Loucy (cell line): ENCODE data around the gene NRXN3.
A peak's percentile ranks its signal among the peaks of the same experiment; 100 is the strongest.

ENCODE experiments used
- H2AFZ ChIP-seq: fragments of 200-600 bp; sonication (generic); 2 replicates; pipeline ENCODE4 v1.6.0; 2016; ENCODE audit warnings: antibody characterized with exemption, mild to moderate bottlenecking, low read length, moderate library complexity
- H3F3A ChIP-seq: fragments of 200-600 bp; 2 replicates; pipeline ENCODE4 v1.6.0; 2016; ENCODE audit warnings: antibody characterized with exemption, low read depth, mild to moderate bottlenecking
- H3K27me3 ChIP-seq: fragments of 200-600 bp; sonication (generic); 2 replicates; pipeline ENCODE4 v1.6.1; 2014; ENCODE audit warnings: low read length, mild to moderate bottlenecking; ENCODE audit not compliant: insufficient read depth, poor library complexity, severe bottlenecking
- H3K36me3 ChIP-seq: fragments of 200-600 bp; sonication (generic); 2 replicates; pipeline ENCODE4 v1.6.1; 2016; ENCODE audit warnings: low read length; ENCODE audit not compliant: insufficient read depth
- H3K4me1 ChIP-seq: fragments of 200-600 bp; sonication (generic); 2 replicates; pipeline ENCODE4 v1.5.1; 2014; ENCODE audit warnings: low read length, mild to moderate bottlenecking; ENCODE audit not compliant: insufficient read depth, poor library complexity, severe bottlenecking
- H3K4me2 ChIP-seq: fragments of 200-600 bp; sonication (generic); 2 replicates; pipeline ENCODE4 v1.6.0; 2014; ENCODE audit warnings: antibody characterized with exemption, low read length, low read depth, mild to moderate bottlenecking; ENCODE audit not compliant: poor library complexity, severe bottlenecking
- H3K4me3 ChIP-seq: fragments of 200-600 bp; sonication (generic); 2 replicates; pipeline ENCODE4 v1.5.1; 2014; ENCODE audit warnings: low read length, mild to moderate bottlenecking, mixed read lengths; ENCODE audit not compliant: poor library complexity, severe bottlenecking
- H3K79me2 ChIP-seq: fragments of 200-600 bp; sonication (generic); 2 replicates; pipeline ENCODE4 v1.6.1; 2014; ENCODE audit warnings: low read length; ENCODE audit not compliant: insufficient read depth
- H3K9ac ChIP-seq: fragments of 200-600 bp; sonication (generic); 2 replicates; pipeline ENCODE4 v1.6.0; 2014; ENCODE audit warnings: mild to moderate bottlenecking, low read depth, low read length, moderate library complexity; ENCODE audit not compliant: poor library complexity, severe bottlenecking
- H3K9me2 ChIP-seq: fragments of 200-600 bp; sonication (generic); replicated peaks from 2 replicates; pipeline ENCODE4 v1.6.1; 2016; ENCODE audit warnings: low read depth, low read length, mixed read lengths
- H3K9me3 ChIP-seq: fragments of 200-600 bp; sonication (generic); 2 replicates; pipeline ENCODE4 v1.6.1; 2014; ENCODE audit warnings: mild to moderate bottlenecking, antibody characterized with exemption, low read length, low read depth; ENCODE audit not compliant: insufficient read depth
- H4K20me1 ChIP-seq: fragments of 200-600 bp; sonication (generic); 2 replicates; pipeline ENCODE4 v1.6.0; 2014; ENCODE audit warnings: antibody characterized with exemption, low read length, mild to moderate bottlenecking; ENCODE audit not compliant: insufficient read depth, poor library complexity, severe bottlenecking
- CTCF ChIP-seq: fragments of 200-600 bp; sonication (generic); conservative IDR thresholded peaks from 2 replicates; pipeline ENCODE4 v1.5.1; 2014; ENCODE audit warnings: mild to moderate bottlenecking, antibody characterized with exemption, low read length
- EZH2phosphoT487 ChIP-seq: fragments of 200-600 bp; IDR thresholded peaks from 2 replicates; pipeline ENCODE4 v1.6.1; 2018; ENCODE audit warnings: antibody characterized with exemption, mild to moderate bottlenecking, moderate library complexity, borderline replicate concordance

NRXN3 gene

GRCh38 chr14:79836577-79836976 lies 1666.4 kb downstream of the NRXN3 start:
- H3K36me3 ChIP-seq: no peaks in the 10 kb centered on the region
- H2AFZ ChIP-seq: no peak overlapping the region
- no peak overlapping the region for H3K4me2 ChIP-seq
- no peak overlapping the region for H3K9ac ChIP-seq
- H3K4me3 ChIP-seq: no peak overlapping the region
- H3F3A ChIP-seq: no peaks in the 10 kb centered on the region
- H3K4me1 ChIP-seq: peaks cover 20% of the 10 kb centered on the region
- no peaks in the 10 kb centered on the region for H3K9me3 ChIP-seq
- no peaks in the 10 kb centered on the region for H4K20me1 ChIP-seq
- TF ChIP-seq EZH2phosphoT487 (no peak), CTCF (no peak)
- H3K27me3 ChIP-seq: no peaks in the 10 kb centered on the region
- H3K79me2 ChIP-seq: no peaks in the 10 kb centered on the region
- no peaks in the 10 kb centered on the region for H3K9me2 ChIP-seq

GRCh38 chr14:79837699-79838098 lies 1667.5 kb downstream of the NRXN3 start:
- Histone ChIP-seq H3K79me2 (no peaks in the 10 kb centered on the region), H3K9me2 (no peaks in the 10 kb centered on the region), H3K4me3 (no peak overlapping the region), H3K4me1 (peaks cover 20% of the 10 kb centered on the region), H2AFZ (no peak overlapping the region), H3K36me3 (no peaks in the 10 kb centered on the region), H3K27me3 (no peaks in the 10 kb centered on the region), H4K20me1 (no peaks in the 10 kb centered on the region), H3K9ac (no peak overlapping the region), H3K4me2 (no peak overlapping the region), H3K9me3 (no peaks in the 10 kb centered on the region), H3F3A (no peaks in the 10 kb centered on the region)
- no peak for TF ChIP-seq EZH2phosphoT487
- no peak for TF ChIP-seq CTCF

- peaks cover 20% of the 10 kb centered on the region for H3K4me1 ChIP-seq
- no peaks in the 10 kb centered on the region for H4K20me1 ChIP-seq
- H3K9ac ChIP-seq: no peak overlapping the region
- no peaks in the 10 kb centered on the region for H3K27me3 ChIP-seq
- no peaks in the 10 kb centered on the region for H3K36me3 ChIP-seq
- H3F3A ChIP-seq: no peaks in the 10 kb centered on the region
- no peaks in the 10 kb centered on the region for H3K9me2 ChIP-seq
- no peaks in the 10 kb centered on the region for H3K79me2 ChIP-seq
- no peak overlapping the region for H3K4me3 ChIP-seq
- H3K9me3 ChIP-seq: no peaks in the 10 kb centered on the region
- H2AFZ ChIP-seq: no peak overlapping the region
- TF ChIP-seq CTCF: no peak
- no peak for TF ChIP-seq EZH2phosphoT487
- H3K4me2 ChIP-seq: peak overlapping the region; percentile 14
Observed at GRCh38 chr14:79840103-79840502, 1669.9 kb downstream of the NRXN3 start.
